ENCODE results near the gene RAB5B.

GRCh38 chr12:55979069-55979468 lies 5.2 kb downstream of the RAB5B start:
- TF ChIP-seq CTCF (IDR thresholded peaks at IDR 0.05; ENCODE audit: low read length) (no peak), EZH2 (optimal IDR thresholded peaks at IDR 0.05; ENCODE audit: low read depth, low read length) (no peak)
